ENCODE results near the gene FFAR3. TPM values are rescaled to one million over a fixed set of nuclear protein-coding genes. Genes with fewer than 3 reads are reported as not detected.

FFAR3 gene
- total RNA-seq, 1 donor from 2014 or later = 0.16 TPM

- H3K4me3 Mint-ChIP-seq = no peak overlapping the region
- no peaks in the 10 kb centered on the region for H3K36me3 Mint-ChIP-seq (ENCODE audit: low read depth)
- ChIA-PET POLR2A (interaction anchor here (0.5 kb wide), 1 partner anchor 46 kb away, joined by 6 read pairs; no protein-coding TSS in a partner anchor), CTCF (no interaction called here)
- no peak for TF ChIP-seq CTCF (IDR thresholded peaks at IDR 0.05)
- H3K27ac Mint-ChIP-seq = no peak overlapping the region
- H3K9me3 Mint-ChIP-seq = no peaks in the 10 kb centered on the region
- ATAC-seq (ENCODE audit: low read depth) = no peak
- no peak for DNase-seq
- intact Hi-C loops (cut with micrococcal nuclease) = loop anchor here (5.0 kb wide), 2 partner anchors 33 to 58 kb away; no protein-coding TSS in a partner anchor
- H3K4me1 Mint-ChIP-seq = peaks cover 12% of the 10 kb centered on the region
- H3K27me3 Mint-ChIP-seq = peaks cover 10% of the 10 kb centered on the region
Measured at GRCh38 chr19:35409191-35409590, 50.9 kb downstream of the FFAR3 start.

Other genes starting within 250 kb of the FFAR3 start
- gene FXYD3, start 242.6 kb upstream of the FFAR3 start, total RNA-seq = not detected in 2 replicates
- not detected in 2 replicates for gene LGI4, start 223.4 kb upstream of the FFAR3 start, total RNA-seq
- 1.1 TPM in 2 replicates for gene FXYD1, start 219.6 kb upstream of the FFAR3 start, total RNA-seq
- 2.2 and 3.0 TPM in 2 replicates for gene FXYD7, start 215.2 kb upstream of the FFAR3 start, total RNA-seq
- gene FXYD5, start 203.7 kb upstream of the FFAR3 start, total RNA-seq = 103 and 125 TPM in 2 replicates
- gene FAM187B, start 129.7 kb upstream of the FFAR3 start, total RNA-seq = not detected in 2 replicates
- 16.4 and 18.0 TPM in 2 replicates for gene LSR, start 109.5 kb upstream of the FFAR3 start, total RNA-seq
- gene USF2, start 89.5 kb upstream of the FFAR3 start, total RNA-seq = 233 and 236 TPM in 2 replicates
- gene HAMP, start 75.9 kb upstream of the FFAR3 start, total RNA-seq = 1.3 and 2.2 TPM in 2 replicates
- 0.22 and 0.31 TPM in 2 replicates for gene MAG, start 66.3 kb upstream of the FFAR3 start, total RNA-seq
- gene CD22, start 29.3 kb upstream of the FFAR3 start, total RNA-seq = 920 and 1,096 TPM in 2 replicates
- gene FFAR1, start 10.6 kb upstream of the FFAR3 start, total RNA-seq = 5.1 and 6.0 TPM in 2 replicates
- not detected in 2 replicates for gene GPR42, start 12.6 kb downstream of the FFAR3 start, total RNA-seq
- not detected in 2 replicates for gene FFAR2, start 89.8 kb downstream of the FFAR3 start, total RNA-seq
- gene KRTDAP, start 132.0 kb downstream of the FFAR3 start, total RNA-seq = not detected in 2 replicates
- 1.5 and 1.7 TPM in 2 replicates for gene DMKN, start 155.2 kb downstream of the FFAR3 start, total RNA-seq
- not detected in 2 replicates for gene SBSN, start 169.9 kb downstream of the FFAR3 start, total RNA-seq
- not detected in 2 replicates for gene GAPDHS, start 175.0 kb downstream of the FFAR3 start, total RNA-seq
- 46.9 and 55.3 TPM in 2 replicates for gene TMEM147, start 187.2 kb downstream of the FFAR3 start, total RNA-seq
- not detected in 2 replicates for gene ATP4A, start 205.2 kb downstream of the FFAR3 start, total RNA-seq
- not detected in 2 replicates for gene PMIS2, start 227.7 kb downstream of the FFAR3 start, total RNA-seq